Measurements from ENCODE around the gene CHP1.

DNA sequence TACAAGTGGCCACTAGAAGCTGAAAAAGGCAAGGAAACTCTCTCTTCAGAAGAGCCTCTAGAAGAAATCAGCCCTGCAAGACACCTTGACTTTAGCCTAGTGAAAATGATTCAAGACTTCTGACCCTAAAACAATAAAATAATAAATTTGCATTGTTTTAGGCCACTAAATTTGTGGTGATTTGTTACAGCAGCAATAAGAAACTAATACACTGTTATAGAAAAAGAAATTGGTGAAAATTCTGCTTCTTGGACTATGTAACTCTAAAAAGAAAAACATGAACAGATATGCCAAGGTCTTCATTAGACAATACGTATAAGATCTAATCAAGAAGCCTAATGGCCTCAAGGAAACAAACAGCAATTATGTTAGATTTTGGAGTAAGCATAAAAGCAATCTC lies 36.6 kb upstream of the CHP1 start:
- no peak for TF ChIP-seq CTCF (IDR thresholded peaks at IDR 0.05; ENCODE audit: insufficient read depth, low read length)
- TF ChIP-seq POLR2AphosphoS5 (IDR thresholded peaks at IDR 0.05; ENCODE audit: low read depth) = no peak
- TF ChIP-seq GABPA (IDR thresholded peaks at IDR 0.05; ENCODE audit: low read depth) = no peak

All from HL-60 (cell line).